Ectodermal cell (in vitro differentiated cells): ENCODE measurements around the gene IST1.
"Not testable (repeated sequence)": the region's sequence is repeated elsewhere in the genome, so short reads cannot be mapped to it uniquely, and the experiment has no call there.

Source experiments
- H3K27ac ChIP-seq: 2 replicates; pipeline ENCODE4 v1.7.0; 2013; ENCODE audit warnings: mild to moderate bottlenecking, low read depth, low read length; ENCODE audit not compliant: insufficient read depth, poor library complexity, severe bottlenecking
- H3K27me3 ChIP-seq: 2 replicates; pipeline ENCODE4 v1.7.0; 2013; ENCODE audit warnings: mild to moderate bottlenecking, low read length; ENCODE audit not compliant: insufficient read depth, control insufficient read depth, poor library complexity, severe bottlenecking
- H3K36me3 ChIP-seq: one replicate; pipeline ENCODE4 v1.7.0; 2013; ENCODE audit warnings: low read length; ENCODE audit not compliant: control insufficient read depth, insufficient read depth
- H3K4me1 ChIP-seq: one replicate; pipeline ENCODE4 v1.7.0; 2013; ENCODE audit warnings: low read length; ENCODE audit not compliant: control insufficient read depth, insufficient read depth
- H3K4me3 ChIP-seq: 2 replicates; pipeline ENCODE4 v1.7.0; 2013; ENCODE audit warnings: low read depth, low read length, control low read depth; ENCODE audit not compliant: insufficient read depth
- H3K9me3 ChIP-seq: 2 replicates; pipeline ENCODE4 v1.7.0; 2013; ENCODE audit warnings: mild to moderate bottlenecking, low read length, moderate library complexity; ENCODE audit not compliant: control insufficient read depth
- WGBS, 2 experiments: methylation state at CpG; one replicate each; pipeline ENCODE4 v1.1.7; 2013; ENCODE audit warnings: missing lambda C conversion rate in 2 of 2; 5-methylcytosine and 5-hydroxymethylcytosine counted together

IST1 gene

DNA sequence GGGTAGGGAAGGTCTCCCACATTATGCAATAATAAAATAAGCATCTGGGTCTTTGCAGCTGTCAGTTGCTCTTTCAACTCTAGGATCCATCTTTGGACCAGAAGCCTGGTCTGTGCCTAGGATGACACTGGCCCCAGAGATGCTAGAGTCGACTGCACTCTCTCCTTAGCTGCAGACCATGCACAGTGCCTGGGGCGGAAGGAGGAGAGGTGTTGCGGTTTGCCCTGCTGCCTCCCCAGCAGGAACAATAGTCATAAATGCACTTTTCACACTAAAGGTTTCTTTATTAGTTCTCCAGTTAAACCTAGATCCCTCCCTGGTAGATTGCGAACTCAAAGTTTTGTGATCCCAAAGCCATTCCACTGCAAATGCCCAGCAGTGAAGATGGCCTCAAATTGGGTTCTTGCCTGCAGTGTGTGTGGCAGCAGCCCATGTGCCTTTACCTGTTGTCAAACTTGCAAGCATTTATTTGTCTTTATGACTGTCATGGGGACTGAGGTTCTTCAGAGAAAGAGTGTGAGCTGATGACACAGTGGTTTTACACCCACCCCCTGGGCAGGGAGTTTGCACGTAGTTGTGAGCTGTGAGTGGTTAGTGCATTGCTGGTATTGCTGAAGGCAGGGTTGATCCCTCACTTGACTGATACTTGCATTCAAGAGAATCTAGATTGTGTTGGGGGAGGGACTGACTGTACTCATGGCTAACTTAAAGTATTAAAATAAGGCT lies 39.2 kb upstream of the IST1 start:
- no peaks in the 10 kb centered on the region for H3K27me3 ChIP-seq
- WGBS, 2 experiments: 92 to 94% methylated on average over 5 of the region's 5 CpGs

DNA sequence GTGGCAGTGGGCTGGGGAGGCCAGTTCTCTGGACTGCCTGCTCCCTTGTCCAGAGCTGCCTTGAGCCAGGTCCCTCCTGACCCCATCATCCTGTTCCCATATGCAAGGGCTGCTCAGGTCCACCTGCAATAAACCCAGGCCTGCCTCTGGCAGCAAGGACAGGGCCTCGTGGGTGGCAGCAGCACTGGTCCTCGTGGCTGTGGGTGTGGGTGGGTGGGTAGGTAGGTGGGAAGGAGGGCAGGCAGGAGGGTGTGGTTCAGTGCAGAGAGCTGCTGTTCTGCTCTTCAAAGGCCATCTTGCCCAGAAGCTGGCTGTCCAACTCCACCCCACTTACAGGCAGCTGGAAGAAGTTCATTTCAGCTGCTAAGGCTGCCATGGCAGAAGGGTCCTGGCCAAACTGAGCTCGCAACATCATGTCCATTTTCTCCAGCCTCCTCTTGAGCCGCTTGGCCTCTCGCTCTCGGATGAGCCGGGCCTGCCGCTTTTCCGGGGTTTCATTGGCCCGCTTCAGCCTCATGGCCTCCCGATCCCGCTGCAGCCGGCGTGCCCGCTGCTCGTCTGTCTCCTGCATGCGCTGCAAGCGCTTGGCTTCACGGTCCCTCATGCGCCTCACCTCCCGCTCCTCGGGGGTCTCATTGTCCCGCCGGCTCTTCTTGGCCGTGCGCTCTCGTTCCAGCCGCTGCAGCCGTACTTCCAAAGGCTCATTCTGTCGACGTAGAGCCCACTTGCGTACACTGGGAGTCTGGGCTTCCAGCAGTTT lies 35.4 kb upstream of the IST1 start:
- H3K36me3 ChIP-seq: peaks cover 27% of the 10 kb centered on the region
- WGBS, 2 experiments: 95 to 97% methylated on average over 32 of the region's 32 CpGs

More for the DNA sequence above, 39.2 kb upstream of the IST1 start:
- Histone ChIP-seq H3K9me3 (no peaks in the 10 kb centered on the region), H3K27ac (no peak overlapping the region), H3K4me1 (no peaks in the 10 kb centered on the region), H3K4me3 (no peak overlapping the region), H3K36me3 (peaks cover 3% of the 10 kb centered on the region)

DNA sequence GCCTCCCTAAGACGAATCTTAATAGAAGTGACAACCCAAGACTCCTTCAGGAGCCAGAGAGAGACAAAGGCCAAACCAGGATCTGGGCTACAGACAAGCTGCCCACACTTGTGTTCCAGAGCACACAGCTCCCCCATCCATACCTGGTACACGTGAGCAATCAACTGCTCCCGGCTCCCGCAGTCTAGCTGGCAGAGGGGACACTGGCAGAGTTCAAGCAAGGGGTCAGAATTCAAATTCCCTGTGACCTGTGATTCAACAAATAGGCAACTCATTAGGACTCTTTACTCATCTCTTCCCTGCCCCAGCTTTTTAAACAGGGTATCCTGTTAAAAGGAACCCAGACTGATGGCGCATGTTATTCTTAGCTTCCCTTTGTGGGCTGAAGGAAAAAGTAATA lies 31.3 kb upstream of the IST1 start:
- Histone ChIP-seq H3K4me1 (no peaks in the 10 kb centered on the region), H3K9me3 (no peaks in the 10 kb centered on the region), H3K27me3 (no peaks in the 10 kb centered on the region), H3K36me3 (peaks cover 38% of the 10 kb centered on the region), H3K4me3 (no peak overlapping the region), H3K27ac (no peak overlapping the region)
- WGBS, 2 experiments: 93 to 94% methylated on average over 5 of the region's 5 CpGs

More for the DNA sequence above, 35.4 kb upstream of the IST1 start:
- Histone ChIP-seq H3K27ac (no peak overlapping the region), H3K4me3 (no peak overlapping the region), H3K4me1 (no peaks in the 10 kb centered on the region), H3K27me3 (no peaks in the 10 kb centered on the region), H3K9me3 (no peaks in the 10 kb centered on the region)

DNA sequence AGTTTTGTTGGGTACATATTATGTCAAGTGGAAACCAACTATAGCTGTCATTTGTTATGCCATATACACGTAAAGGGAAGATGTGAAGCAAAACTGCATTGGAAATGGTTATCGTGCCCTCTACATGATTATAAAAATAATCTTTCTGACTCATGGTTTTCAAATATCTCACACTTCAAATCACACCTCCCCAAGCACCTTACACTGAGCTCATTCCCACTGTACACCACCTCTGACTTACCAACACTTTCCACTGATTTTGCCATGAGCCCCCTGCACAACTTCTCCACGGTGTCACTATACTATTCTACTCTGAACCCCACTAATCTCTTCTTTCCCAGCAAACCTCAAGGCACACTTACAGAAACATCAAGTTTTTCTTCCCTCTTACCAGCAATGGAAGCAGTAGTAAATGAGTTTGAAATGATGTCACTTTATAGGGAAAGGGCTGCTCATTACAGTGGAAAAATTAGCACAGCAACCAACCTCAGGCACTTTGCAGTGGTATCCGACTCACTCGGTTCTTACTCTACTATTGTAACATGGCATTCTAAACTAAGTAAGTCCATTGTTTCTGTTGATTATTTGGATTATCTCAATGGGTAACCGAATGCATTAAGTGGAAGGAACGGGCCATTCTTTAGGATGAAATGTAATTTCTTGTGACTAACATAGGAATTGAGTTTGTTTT lies 30.0 kb upstream of the IST1 start:
- H3K36me3 ChIP-seq: peaks cover 38% of the 10 kb centered on the region
- no peak overlapping the region for H3K27ac ChIP-seq
- 84 to 90% methylated on average over 7 of the region's 7 CpGs for WGBS, 2 experiments
- H3K9me3 ChIP-seq: no peaks in the 10 kb centered on the region
- H3K27me3 ChIP-seq: no peaks in the 10 kb centered on the region
- no peak overlapping the region for H3K4me3 ChIP-seq
- no peaks in the 10 kb centered on the region for H3K4me1 ChIP-seq

DNA sequence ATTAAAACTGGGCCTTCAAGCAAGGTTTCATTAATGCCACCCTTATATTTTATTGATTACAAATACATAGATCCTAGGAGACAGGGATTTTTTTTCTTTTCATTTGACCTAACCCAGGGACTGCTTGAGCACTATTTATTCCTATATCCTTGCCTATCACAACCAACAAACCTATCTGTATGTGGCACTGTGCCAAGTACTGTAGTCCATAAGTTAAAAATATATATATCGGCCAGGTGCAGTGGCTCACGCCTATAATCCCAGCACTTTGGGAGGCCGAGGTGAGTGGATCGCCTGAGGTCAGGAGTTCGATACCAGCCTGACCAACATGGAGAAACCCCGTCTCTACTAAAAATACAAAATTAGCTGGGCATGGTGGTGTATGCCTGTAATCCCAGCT lies 28.2 kb upstream of the IST1 start:
- H3K36me3 ChIP-seq: peaks cover 28% of the 10 kb centered on the region
- not testable (repeated sequence) for H3K27ac ChIP-seq, H3K27me3 ChIP-seq, H3K4me1 ChIP-seq, H3K4me3 ChIP-seq, H3K9me3 ChIP-seq
- WGBS, 2 experiments: 91 to 94% methylated on average over 5 to 6 of the region's 6 CpGs

DNA sequence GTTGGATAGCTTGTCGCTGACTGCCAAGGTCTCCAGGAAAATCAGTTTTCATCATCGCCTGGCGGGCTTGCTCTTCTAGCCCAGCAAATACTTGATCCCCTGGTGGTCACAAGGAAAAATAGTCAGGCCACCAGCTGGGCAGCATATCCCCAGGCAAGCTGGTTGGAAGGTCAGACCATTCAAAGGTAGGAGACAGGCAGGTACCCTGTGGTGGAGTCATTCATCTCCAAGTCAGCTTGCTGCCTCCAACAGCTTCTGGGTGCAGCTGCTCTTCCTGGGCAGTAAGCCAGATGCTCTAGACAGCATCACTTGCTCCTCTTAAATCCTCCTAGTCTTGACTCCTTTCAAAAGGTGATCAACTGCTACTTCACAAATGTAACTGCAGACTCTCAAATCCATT lies 27.4 kb upstream of the IST1 start:
- no peaks in the 10 kb centered on the region for H3K27me3 ChIP-seq
- H3K9me3 ChIP-seq: no peaks in the 10 kb centered on the region
- H3K27ac ChIP-seq: no peak overlapping the region
- peaks cover 24% of the 10 kb centered on the region for H3K36me3 ChIP-seq
- WGBS, 2 experiments: 90 to 93% methylated on average over 3 of the region's 3 CpGs
- H3K4me1 ChIP-seq: no peaks in the 10 kb centered on the region
- H3K4me3 ChIP-seq: no peak overlapping the region

DNA sequence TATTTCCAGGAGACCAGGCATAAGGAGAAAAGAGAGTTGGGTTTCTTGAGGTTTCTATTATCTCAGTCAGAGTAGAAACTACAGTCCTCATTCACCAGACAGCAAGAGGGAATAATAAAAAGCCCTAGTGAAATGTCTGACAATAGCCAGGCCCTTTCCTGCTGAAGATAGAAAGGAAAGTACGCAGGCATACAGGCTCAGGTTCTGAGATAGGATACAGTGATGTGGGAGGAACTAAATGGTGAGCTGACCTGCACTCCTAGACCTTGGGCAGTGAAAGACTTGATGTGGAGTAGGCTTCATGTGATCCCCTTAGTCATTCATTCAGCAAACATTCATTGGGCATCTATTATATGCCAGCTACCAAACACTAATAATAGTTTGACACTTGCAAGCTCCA lies 26.2 kb upstream of the IST1 start:
- no peaks in the 10 kb centered on the region for H3K4me1 ChIP-seq
- peaks cover 19% of the 10 kb centered on the region for H3K36me3 ChIP-seq
- H3K27me3 ChIP-seq: no peaks in the 10 kb centered on the region
- H3K27ac ChIP-seq: no peak overlapping the region
- no peaks in the 10 kb centered on the region for H3K9me3 ChIP-seq
- no peak overlapping the region for H3K4me3 ChIP-seq
- WGBS, 2 experiments: 95 to 100% methylated on average over 1 of the region's 1 CpG

DNA sequence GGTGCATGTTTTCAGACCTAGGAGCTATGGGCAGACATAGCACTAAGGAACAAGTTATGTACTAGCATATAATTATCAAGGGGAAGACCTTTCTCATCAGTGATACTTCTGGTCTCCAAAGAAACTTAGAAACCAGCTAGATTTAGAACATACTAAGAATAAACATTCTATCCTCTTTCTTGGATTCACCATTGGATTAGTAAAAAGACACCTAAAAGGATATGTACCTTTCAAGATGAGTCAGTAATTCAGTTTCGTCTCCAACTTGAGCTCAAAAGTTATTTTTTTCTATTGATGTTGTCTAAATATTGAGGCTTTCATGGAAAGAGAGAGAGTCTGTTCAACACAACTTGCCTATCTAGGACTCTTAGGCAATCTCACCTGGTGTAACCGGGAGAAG lies 24.5 kb upstream of the IST1 start:
- no peaks in the 10 kb centered on the region for H3K27me3 ChIP-seq
- 95 to 100% methylated on average over 2 of the region's 2 CpGs for whole genome bisulfite sequencing, 2 experiments
- H3K36me3 ChIP-seq: peaks cover 5% of the 10 kb centered on the region
- no peaks in the 10 kb centered on the region for H3K9me3 ChIP-seq
- no peak overlapping the region for H3K4me3 ChIP-seq
- H3K27ac ChIP-seq: no peak overlapping the region
- no peaks in the 10 kb centered on the region for H3K4me1 ChIP-seq

DNA sequence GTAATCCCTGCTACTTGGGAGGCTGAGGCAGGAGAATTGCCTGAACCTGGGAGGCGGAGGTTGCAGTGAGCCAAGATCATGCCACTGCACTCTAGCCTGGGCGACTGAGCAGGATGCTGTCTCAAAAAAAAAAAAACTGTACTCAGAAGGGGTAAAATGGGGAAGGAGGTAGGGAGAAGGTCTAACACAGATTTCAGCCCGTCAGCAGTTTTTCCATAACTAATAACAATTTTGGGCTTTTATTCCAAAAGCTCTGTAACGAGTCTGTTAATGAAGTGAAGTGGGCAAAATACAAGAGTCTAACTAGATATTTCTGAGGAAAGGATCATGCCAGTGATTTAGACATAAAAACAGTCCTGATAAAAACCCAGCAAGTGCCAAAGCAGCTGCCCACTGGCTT lies 22.1 kb upstream of the IST1 start:
- no peaks in the 10 kb centered on the region for H3K9me3 ChIP-seq
- whole genome bisulfite sequencing, 2 experiments: 94 to 95% methylated on average over 4 of the region's 4 CpGs
- H3K27me3 ChIP-seq: no peaks in the 10 kb centered on the region
- H3K36me3 ChIP-seq: peaks cover 8% of the 10 kb centered on the region
- no peak overlapping the region for H3K27ac ChIP-seq
- no peak overlapping the region for H3K4me3 ChIP-seq
- H3K4me1 ChIP-seq: no peaks in the 10 kb centered on the region

DNA sequence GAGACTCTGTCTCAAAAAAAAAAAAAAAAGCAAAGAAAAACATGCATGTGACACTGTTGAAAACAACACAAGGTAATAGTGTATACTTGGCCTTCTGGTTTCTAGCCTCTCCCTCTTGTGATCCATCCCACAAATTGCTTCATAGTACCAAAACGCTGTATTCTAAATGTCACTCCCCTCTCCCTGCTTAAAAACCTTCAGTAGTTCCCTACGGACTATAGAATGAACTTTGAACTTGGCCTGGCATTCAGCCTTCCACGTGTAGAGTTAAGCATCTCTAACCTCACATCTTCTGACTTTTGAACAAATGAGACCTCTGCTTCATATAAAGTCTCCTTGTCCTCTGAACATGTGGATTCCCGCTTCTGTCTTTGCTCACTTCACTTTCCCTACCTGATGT lies 16.4 kb upstream of the IST1 start:
- H3K4me1 ChIP-seq: peaks cover 2% of the 10 kb centered on the region
- WGBS, 2 experiments: 68 to 69% methylated on average over 4 of the region's 4 CpGs
- H3K27ac ChIP-seq: no peak overlapping the region
- no peaks in the 10 kb centered on the region for H3K27me3 ChIP-seq
- H3K9me3 ChIP-seq: no peaks in the 10 kb centered on the region
- H3K4me3 ChIP-seq: no peak overlapping the region
- H3K36me3 ChIP-seq: peaks cover 17% of the 10 kb centered on the region
